Endothelial cell of umbilical vein (primary cell): ENCODE results near the gene XAGE1B. TPM values are rescaled to one million over a fixed set of nuclear protein-coding genes. Genes with fewer than 3 reads are reported as not detected.
"Not testable (repeated sequence)": the region's sequence is repeated elsewhere in the genome, so short reads cannot be mapped to it uniquely, and the experiment has no call there.

Experiments
- BruUV-seq: library from RNA; stranded (reverse); fragments of 400-500 nt; replicated peaks from 2 replicates; lab custom pipeline; 2021; lab: Mats Ljungman, UMichigan
- CTCF ChIA-PET: fragments of 300-600, 350-600 bp; sonication (Branson Sonifier 250); formaldehyde crosslinking; loops from one replicate; lab custom pipeline; 2021; ENCODE audit warnings: antibody characterized with exemption, inconsistent platforms; lab: Charles Lee
- POLR2A ChIA-PET: fragments of 300-600, 350-600 bp; sonication (Branson Sonifier 250); formaldehyde crosslinking; loops from one replicate; lab custom pipeline; 2021; ENCODE audit warnings: antibody characterized with exemption, inconsistent platforms; lab: Charles Lee
- DNase-seq: peaks from one replicate; pipeline ENCODE4 v3.0.0-alpha.2; 2011; ENCODE audit warnings: low read depth, low spot score
- FAIRE-seq: peaks from 2 replicates; lab custom pipeline; 2011; peaks lifted over from hg19 to GRCh38; lab: Jason Lieb, UNC
- H2AFZ ChIP-seq: 2 replicates; pipeline ENCODE4 v1.6.0; 2012; ENCODE audit warnings: low read depth, low read length, control low read depth, inconsistent platforms
- H3K27ac ChIP-seq: 2 replicates; pipeline ENCODE4 v1.5.1; 2011; ENCODE audit warnings: low read depth, mild to moderate bottlenecking, control low read depth, low read length, moderate library complexity; ENCODE audit not compliant: insufficient read depth
- H3K27me3 ChIP-seq, 2 experiments: 2 replicates each; pipeline versions ENCODE4 v1.6.0 to v1.6.1; 2011; ENCODE audit warnings: low read length in 2 of 2, mixed read lengths in 1 of 2; ENCODE audit not compliant: control insufficient read depth in 2 of 2, insufficient read depth in 2 of 2
- H3K36me3 ChIP-seq, 2 experiments: 2 replicates in 1 of 2; 3 replicates in 1 of 2; pipeline ENCODE4 v1.5.1; 2011; ENCODE audit warnings: low read length in 2 of 2, mild to moderate bottlenecking in 1 of 2, moderate library complexity in 1 of 2; ENCODE audit not compliant: control insufficient read depth in 2 of 2, insufficient read depth in 2 of 2; ENCODE audit errors: extremely low read depth in 1 of 2
- H3K4me1 ChIP-seq: 3 replicates; pipeline ENCODE4 v1.5.1; 2011; ENCODE audit warnings: mild to moderate bottlenecking, low read length; ENCODE audit not compliant: control insufficient read depth, insufficient read depth; ENCODE audit errors: extremely low read depth
- H3K4me2 ChIP-seq: 2 replicates; pipeline ENCODE4 v1.6.1; 2011; ENCODE audit warnings: low read length, control low read depth, mixed read lengths; ENCODE audit not compliant: insufficient read depth
- H3K4me3 ChIP-seq, 3 experiments: fragments of 200-600 bp in 1 of 3; sonication (generic), shearing (Covaris generic) in 1 of 3; replicated peaks in 1 of 3; 2 replicates each; pipeline ENCODE4 v1.5.1; 2011 to 2016; ENCODE audit warnings: control low read depth in 3 of 3, low read length in 3 of 3, mild to moderate bottlenecking in 2 of 3, inconsistent platforms in 1 of 3, low read depth in 1 of 3, moderate library complexity in 1 of 3; ENCODE audit not compliant: insufficient read depth in 1 of 3
- H3K79me2 ChIP-seq: 2 replicates; pipeline ENCODE4 v1.6.0; 2012; ENCODE audit warnings: low read length, inconsistent platforms; ENCODE audit not compliant: control insufficient read depth, insufficient read depth
- H3K9ac ChIP-seq: replicated peaks from 2 replicates; pipeline ENCODE3; 2011; ENCODE audit warnings: low read length, control low read depth; ENCODE audit not compliant: insufficient read depth; ENCODE audit errors: extremely low read depth
- H3K9me1 ChIP-seq: replicated peaks from 3 replicates; pipeline ENCODE4 v1.6.0; 2011; ENCODE audit warnings: mild to moderate bottlenecking, low read length; ENCODE audit not compliant: control insufficient read depth, insufficient read depth; ENCODE audit errors: extremely low read depth
- H3K9me3 ChIP-seq: replicated peaks from 2 replicates; pipeline ENCODE4 v1.5.1; 2012; ENCODE audit warnings: low read length, inconsistent platforms; ENCODE audit not compliant: control insufficient read depth, insufficient read depth
- H4K20me1 ChIP-seq: replicated peaks from 2 replicates; pipeline ENCODE3; 2011; ENCODE audit warnings: mild to moderate bottlenecking, low read length; ENCODE audit not compliant: control insufficient read depth, insufficient read depth; ENCODE audit errors: extremely low read depth
- dilution Hi-C: fragments of 300-500 bp; cut with MboI; formaldehyde crosslinking; loops from one replicate; pipeline ENCODE4 v1.15.0; 2019; ENCODE audit warnings: low sequenced_read_pairs; ENCODE audit not compliant: extremely low pct_ligation_motif_present
- intact Hi-C: fragments of 100-400 bp; cut with micrococcal nuclease; formaldehyde crosslinking; loops from one replicate; pipeline ENCODE4 v1.10.0; 2022
- polyA plus RNA-seq, 4 experiments: library from polyadenylated mRNA; depleted of rRNA in 3 of 4; stranded (reverse) in 3 of 4; unstranded in 1 of 4; fragments of >200 nt; gene quantifications; 2 replicates each; pipeline versions ENCODE4 v1.2.1 to v1.2.3, GENCODE V29; 2011 to 2012; ENCODE audit warnings: missing spikeins in 1 of 4
- total RNA-seq: library from RNA; stranded (reverse); gene quantifications from 2 replicates; pipeline ENCODE4 v1.2.3, GENCODE V29; 2021

XAGE1B gene
- total and polyA plus RNA-seq, 2 donors (not counting 3 experiments of a cell fraction or from before 2014, with no cell fraction given) = not detected

- H3K9ac ChIP-seq, H3K27me3 ChIP-seq, H3K79me2 ChIP-seq, BruUV-seq, POLR2A ChIA-PET, H4K20me1 ChIP-seq, CTCF ChIA-PET, H3K4me2 ChIP-seq, FAIRE-seq, H3K9me3 ChIP-seq, H3K27ac ChIP-seq, H2AFZ ChIP-seq, intact Hi-C loops, H3K4me3 ChIP-seq, H3K9me1 ChIP-seq, dilution Hi-C loops, H3K4me1 ChIP-seq, H3K36me3 ChIP-seq, DNase-seq: not testable (repeated sequence)
Measured at GRCh38 chrX:52496419-52496772, 20.5 kb downstream of the XAGE1B start.

DNA sequence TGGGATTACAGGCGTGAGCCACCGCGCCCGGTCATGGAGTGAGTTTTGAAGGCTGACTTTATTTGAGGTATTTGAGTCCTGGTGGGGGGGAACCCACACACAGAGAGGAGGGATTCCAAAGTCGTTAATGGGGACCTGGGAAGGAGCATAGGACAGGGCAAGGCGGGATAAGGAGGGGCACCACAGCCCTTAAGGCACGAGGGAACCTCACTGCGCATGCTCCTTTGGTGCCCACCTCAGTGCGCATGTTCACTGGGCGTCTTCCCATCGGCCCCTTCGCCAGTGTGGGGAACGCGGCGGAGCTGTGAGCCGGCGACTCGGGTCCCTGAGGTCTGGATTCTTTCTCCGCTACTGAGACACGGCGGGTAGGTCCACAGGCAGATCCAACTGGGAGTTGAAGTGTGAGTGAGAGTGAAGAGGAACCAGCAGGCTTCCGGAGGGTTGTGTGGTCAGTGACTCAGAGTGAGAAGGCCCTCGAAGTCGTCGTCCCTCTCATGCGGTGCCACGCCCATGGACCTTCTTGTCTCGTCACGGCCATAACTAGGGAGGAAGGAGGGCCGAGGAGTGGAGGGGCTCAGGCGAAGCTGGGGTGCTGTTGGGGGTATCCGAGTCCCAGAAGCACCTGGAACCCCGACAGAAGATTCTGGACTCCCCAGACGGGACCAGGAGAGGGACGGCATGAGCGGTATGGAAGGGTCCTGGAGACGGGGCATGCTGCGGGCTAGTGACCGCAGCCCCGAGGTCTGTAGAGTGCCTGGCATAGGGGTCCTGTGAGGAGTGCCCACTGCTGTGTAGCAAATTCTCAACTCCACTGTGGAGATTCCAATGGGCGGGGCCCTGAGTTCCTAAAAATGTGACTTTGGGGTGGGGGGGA, 21.1 kb downstream of the XAGE1B start, which contains the start of gene XAGE1A:
Gene XAGE1A (plus strand): TSS at position 264 of the 874 bp plus-strand sequence. CDS start 1,554 bp downstream, outside the sequence.
- H3K9me3 ChIP-seq, H3K36me3 ChIP-seq, CTCF ChIA-PET, H3K9ac ChIP-seq, intact Hi-C loops, POLR2A ChIA-PET, H3K27me3 ChIP-seq, H3K4me3 ChIP-seq, H3K9me1 ChIP-seq, H2AFZ ChIP-seq, dilution Hi-C loops, H3K27ac ChIP-seq, H3K4me1 ChIP-seq, H4K20me1 ChIP-seq, BruUV-seq, H3K4me2 ChIP-seq, H3K79me2 ChIP-seq, DNase-seq, FAIRE-seq: not testable (repeated sequence)

GRCh38 chrX:52471301-52471700, 45.6 kb downstream of the XAGE1B start:
- H3K9me1 ChIP-seq, H4K20me1 ChIP-seq, H3K9me3 ChIP-seq, CTCF ChIA-PET, intact Hi-C loops, POLR2A ChIA-PET, H3K4me1 ChIP-seq, DNase-seq, H3K36me3 ChIP-seq, H3K4me2 ChIP-seq, H3K4me3 ChIP-seq, FAIRE-seq, H3K27ac ChIP-seq, H2AFZ ChIP-seq, H3K79me2 ChIP-seq, H3K9ac ChIP-seq, dilution Hi-C loops, H3K27me3 ChIP-seq, BruUV-seq: not testable (repeated sequence)
